Measurements from ENCODE around the gene RPTOR.

DNA sequence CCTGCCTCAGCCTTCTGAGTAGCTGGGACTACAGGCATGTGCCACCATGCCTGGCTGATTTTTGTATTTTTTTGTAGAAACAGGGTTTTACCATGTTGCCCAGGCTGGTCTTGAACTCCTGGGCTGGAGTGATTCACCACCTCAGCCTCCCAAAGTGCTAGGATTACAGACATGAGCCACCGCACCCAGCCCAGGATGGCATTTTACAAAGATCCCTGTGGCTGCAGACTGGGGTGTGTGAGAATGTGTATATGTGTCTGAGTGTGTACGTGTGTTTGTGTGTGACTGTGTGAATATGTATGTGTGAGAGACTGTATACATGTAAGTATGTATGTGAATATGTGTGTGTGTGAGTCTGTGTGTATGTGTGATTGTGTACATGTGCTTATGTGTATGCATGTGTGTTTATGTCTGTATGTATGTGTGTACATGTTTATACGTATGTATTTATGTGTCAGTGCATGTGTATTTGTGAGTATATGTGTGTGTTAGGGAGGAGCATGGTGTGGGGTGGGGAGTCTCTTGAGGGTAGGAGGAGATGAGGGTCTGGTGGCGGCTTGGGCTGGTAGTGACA lies 17.0 kb downstream of the RPTOR start:
- TF ChIP-seq, protein P1, sequence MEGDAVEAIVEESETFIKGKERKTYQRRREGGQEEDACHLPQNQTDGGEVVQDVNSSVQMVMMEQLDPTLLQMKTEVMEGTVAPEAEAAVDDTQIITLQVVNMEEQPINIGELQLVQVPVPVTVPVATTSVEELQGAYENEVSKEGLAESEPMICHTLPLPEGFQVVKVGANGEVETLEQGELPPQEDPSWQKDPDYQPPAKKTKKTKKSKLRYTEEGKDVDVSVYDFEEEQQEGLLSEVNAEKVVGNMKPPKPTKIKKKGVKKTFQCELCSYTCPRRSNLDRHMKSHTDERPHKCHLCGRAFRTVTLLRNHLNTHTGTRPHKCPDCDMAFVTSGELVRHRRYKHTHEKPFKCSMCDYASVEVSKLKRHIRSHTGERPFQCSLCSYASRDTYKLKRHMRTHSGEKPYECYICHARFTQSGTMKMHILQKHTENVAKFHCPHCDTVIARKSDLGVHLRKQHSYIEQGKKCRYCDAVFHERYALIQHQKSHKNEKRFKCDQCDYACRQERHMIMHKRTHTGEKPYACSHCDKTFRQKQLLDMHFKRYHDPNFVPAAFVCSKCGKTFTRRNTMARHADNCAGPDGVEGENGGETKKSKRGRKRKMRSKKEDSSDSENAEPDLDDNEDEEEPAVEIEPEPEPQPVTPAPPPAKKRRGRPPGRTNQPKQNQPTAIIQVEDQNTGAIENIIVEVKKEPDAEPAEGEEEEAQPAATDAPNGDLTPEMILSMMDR (IDR thresholded peaks at IDR 0.05; ENCODE audit: low read depth, low read length): no peak
- TF ChIP-seq EZH2phosphoT487 (IDR thresholded peaks at IDR 0.05; ENCODE audit: low read depth): no peak
